Measurements from ENCODE around the gene CHAD. TPM values are rescaled to one million over a fixed set of nuclear protein-coding genes. Genes with fewer than 3 reads are reported as not detected.
A peak's percentile ranks its signal among the peaks of the same experiment; 100 is the strongest.

The CHAD gene
- total and polyA plus RNA-seq, 2 of the 13 experiments (the other 11 are each of a cell fraction or from before 2014, with no cell fraction given) = 1.4 TPM; not detected in 1

GRCh38 chr17:50440172-50440837 is 28.4 kb downstream of the CHAD start (continued):
- TF ChIP-seq ZBTB7A (CRISPR knock-in tag; IDR thresholded peaks at IDR 0.05) (no peak), ARNTL (CRISPR knock-in tag; IDR thresholded peaks at IDR 0.05) (peak; percentile 25; the same call in 1 of the 2 replicates), ARID2 (CRISPR knock-in tag; IDR thresholded peaks at IDR 0.05; ENCODE audit: borderline replicate concordance) (no peak), SOX13 (IDR thresholded peaks at IDR 0.05) (no peak), SOX13 (CRISPR knock-in tag; conservative IDR thresholded peaks at IDR 0.05 in 1 of 2, IDR thresholded peaks at IDR 0.05 in 1 of 2) (0 out of 4 replicates have a peak, but pooled peaks of 1 of the 2 experiments have one; percentile 41), AGO2 (optimal IDR thresholded peaks at IDR 0.05; ENCODE audit: low read depth, low read length) (peak; percentile 19), KLF13 (CRISPR knock-in tag; IDR thresholded peaks at IDR 0.05) (0 out of 2 replicates have a peak, but pooled peaks have one; percentile 57), SP1 (IDR thresholded peaks at IDR 0.05) (no peak), SP1 (CRISPR knock-in tag; IDR thresholded peaks at IDR 0.05) (no peak), ADNP (CRISPR knock-in tag; IDR thresholded peaks at IDR 0.05) (no peak), POLR2AphosphoS2 (IDR thresholded peaks at IDR 0.05; ENCODE audit: low read depth, low read length) (no peak), ELF4 (CRISPR knock-in tag; IDR thresholded peaks at IDR 0.05; ENCODE audit: borderline replicate concordance) (no peak), ZNF143 (CRISPR knock-in tag; IDR thresholded peaks at IDR 0.05) (no peak), FOXO1 (CRISPR knock-in tag; IDR thresholded peaks at IDR 0.05) (peak; percentile 25; the same call in 1 of the 2 replicates), HOXA3 (CRISPR knock-in tag; IDR thresholded peaks at IDR 0.05) (0 out of 2 replicates have a peak, but pooled peaks have one; percentile 30), HIVEP1 (CRISPR knock-in tag; IDR thresholded peaks at IDR 0.05) (0 out of 2 replicates have a peak, but pooled peaks have one; percentile 63), ZSCAN22 (CRISPR knock-in tag; IDR thresholded peaks at IDR 0.05) (no peak), ZNF296 (CRISPR knock-in tag; conservative IDR thresholded peaks at IDR 0.05) (no peak), ZNF33A (CRISPR knock-in tag; IDR thresholded peaks at IDR 0.05; ENCODE audit: borderline replicate concordance) (no peak), ZNF160 (CRISPR knock-in tag; IDR thresholded peaks at IDR 0.05) (no peak), HIC2 (CRISPR knock-in tag; IDR thresholded peaks at IDR 0.05; ENCODE audit: low read depth) (peak; percentile 99), CCAR2 (optimal IDR thresholded peaks at IDR 0.05; ENCODE audit: low read depth, low read length) (no peak), BCL3 (CRISPR knock-in tag; IDR thresholded peaks at IDR 0.05) (no peak), ZNF18 (CRISPR knock-in tag; IDR thresholded peaks at IDR 0.05; ENCODE audit: insufficient replicate concordance) (no peak), RCOR2 (CRISPR knock-in tag; IDR thresholded peaks at IDR 0.05) (0 out of 2 replicates have a peak, but pooled peaks have one; percentile 18)
